ENCODE measurements around the gene EIF3D. TPM values are rescaled to one million over a fixed set of nuclear protein-coding genes. Genes with fewer than 3 reads are reported as not detected.
A peak's percentile ranks its signal among the peaks of the same experiment; 100 is the strongest.

The EIF3D gene
- total and polyA plus RNA-seq, 9 donors = 166 to 351 (median 224) TPM

DNA sequence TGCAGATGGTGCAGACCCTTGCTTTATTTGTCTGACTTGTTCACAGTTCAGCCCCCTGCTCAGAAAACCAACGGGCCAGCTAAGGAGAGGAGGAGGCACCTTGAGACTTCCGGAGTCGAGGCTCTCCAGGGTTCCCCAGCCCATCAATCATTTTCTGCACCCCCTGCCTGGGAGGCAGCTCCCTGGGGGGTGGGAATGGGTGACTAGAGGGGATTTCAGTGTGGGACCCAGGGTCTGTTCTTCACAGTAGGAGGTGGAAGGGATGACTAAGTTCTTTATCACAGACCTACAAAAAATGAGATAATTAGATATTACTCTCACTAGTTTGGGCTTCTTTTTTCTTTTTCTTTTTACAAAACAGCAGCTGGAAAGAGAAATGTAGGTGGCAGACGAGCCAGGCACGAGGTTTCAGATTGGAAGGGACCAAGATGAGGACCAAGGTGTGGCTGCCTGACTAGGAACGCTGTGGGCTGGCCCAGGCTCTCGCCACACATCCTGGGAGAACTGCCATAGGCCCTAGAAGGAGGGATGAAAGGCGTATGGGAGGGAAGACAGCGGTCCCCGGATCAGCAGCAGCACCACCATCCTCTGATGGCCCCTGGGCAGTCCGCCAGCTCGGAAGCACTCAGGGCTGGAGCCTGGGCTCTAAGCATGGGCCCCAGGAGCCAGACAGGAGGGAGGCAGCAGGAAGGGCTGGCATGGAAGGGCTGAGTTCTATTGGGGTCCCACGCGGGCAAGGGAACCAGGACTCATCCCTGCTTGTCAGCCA is 61.7 kb downstream of the EIF3D start:
- no peak overlapping the region for H3K4me3 ChIP-seq
- H3K27me3 ChIP-seq = no peaks in the 10 kb centered on the region
- no peaks in the 10 kb centered on the region for H3K36me3 ChIP-seq
- H3K4me1 ChIP-seq (ENCODE audit: insufficient read depth) = peaks cover 10% of the 10 kb centered on the region
- no peaks in the 10 kb centered on the region for H3K9me3 ChIP-seq
- 64 to 68% (median 65%) methylated on average over 14 of the region's 14 CpGs for WGBS, 3 donors
- H3K27ac ChIP-seq = no peak overlapping the region
- TF ChIP-seq, protein P1, sequence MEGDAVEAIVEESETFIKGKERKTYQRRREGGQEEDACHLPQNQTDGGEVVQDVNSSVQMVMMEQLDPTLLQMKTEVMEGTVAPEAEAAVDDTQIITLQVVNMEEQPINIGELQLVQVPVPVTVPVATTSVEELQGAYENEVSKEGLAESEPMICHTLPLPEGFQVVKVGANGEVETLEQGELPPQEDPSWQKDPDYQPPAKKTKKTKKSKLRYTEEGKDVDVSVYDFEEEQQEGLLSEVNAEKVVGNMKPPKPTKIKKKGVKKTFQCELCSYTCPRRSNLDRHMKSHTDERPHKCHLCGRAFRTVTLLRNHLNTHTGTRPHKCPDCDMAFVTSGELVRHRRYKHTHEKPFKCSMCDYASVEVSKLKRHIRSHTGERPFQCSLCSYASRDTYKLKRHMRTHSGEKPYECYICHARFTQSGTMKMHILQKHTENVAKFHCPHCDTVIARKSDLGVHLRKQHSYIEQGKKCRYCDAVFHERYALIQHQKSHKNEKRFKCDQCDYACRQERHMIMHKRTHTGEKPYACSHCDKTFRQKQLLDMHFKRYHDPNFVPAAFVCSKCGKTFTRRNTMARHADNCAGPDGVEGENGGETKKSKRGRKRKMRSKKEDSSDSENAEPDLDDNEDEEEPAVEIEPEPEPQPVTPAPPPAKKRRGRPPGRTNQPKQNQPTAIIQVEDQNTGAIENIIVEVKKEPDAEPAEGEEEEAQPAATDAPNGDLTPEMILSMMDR (IDR thresholded peaks at IDR 0.05) = no peak
- TF ChIP-seq EP300 (IDR thresholded peaks at IDR 0.05) = no peak
- no peak for TF ChIP-seq POLR2A (IDR thresholded peaks at IDR 0.05)
- DNase-seq = peak in 2 of 5 donors; percentile 41 to 56
- intact Hi-C loops (cut with DNase I) = loop anchor here in 3 of 4 donors (5.0 to 10.0 kb wide), 4 partner anchors 92 to 165 kb away; no protein-coding TSS in a partner anchor

- WGBS, 3 donors = 72 to 80% (median 76%) methylated on average over 7 of the region's 7 CpGs
- TF ChIP-seq POLR2A (IDR thresholded peaks at IDR 0.05) = no peak
- TF ChIP-seq EP300 (IDR thresholded peaks at IDR 0.05) = no peak
- TF ChIP-seq, protein P1 (IDR thresholded peaks at IDR 0.05) = no peak
- Histone ChIP-seq H3K4me1 (ENCODE audit: insufficient read depth) (peaks cover 10% of the 10 kb centered on the region), H3K4me3 (no peak overlapping the region), H3K27me3 (no peaks in the 10 kb centered on the region), H3K27ac (peak overlapping the region in 1 of 2 donors; percentile 66), H3K9me3 (no peaks in the 10 kb centered on the region), H3K36me3 (no peaks in the 10 kb centered on the region)
- no peak for DNase-seq
- intact Hi-C loops (cut with DNase I) = loop anchor here in 3 of 4 donors (5.0 to 10.0 kb wide), 4 partner anchors 91 to 164 kb away; no protein-coding TSS in a partner anchor
Observed at GRCh38 chr22:36466258-36466657, 62.7 kb downstream of the EIF3D start.

GRCh38 chr22:36465232-36466021 is 63.5 kb downstream of the EIF3D start:
- intact Hi-C loops (cut with DNase I) = loop anchor here in 3 of 4 donors (5.0 to 10.0 kb wide), 4 partner anchors 91 to 163 kb away; no protein-coding TSS in a partner anchor
- peaks cover 10% of the 10 kb centered on the region for H3K4me1 ChIP-seq (ENCODE audit: insufficient read depth)
- DNase-seq = peak; percentile 71 to 77 (median 74)
- no peaks in the 10 kb centered on the region for H3K27me3 ChIP-seq
- H3K27ac ChIP-seq = peak overlapping the region; percentile 64 to 66
- TF ChIP-seq POLR2A (IDR thresholded peaks at IDR 0.05) = no peak
- TF ChIP-seq EP300 (IDR thresholded peaks at IDR 0.05) = peak; percentile 25
- WGBS, 3 donors = 21 to 35% (median 29%) methylated on average over 25 of the region's 25 CpGs
- H3K9me3 ChIP-seq = no peaks in the 10 kb centered on the region
- no peaks in the 10 kb centered on the region for H3K36me3 ChIP-seq
- no peak overlapping the region for H3K4me3 ChIP-seq

GRCh38 chr22:36464715-36465231 is 64.2 kb downstream of the EIF3D start:
- Histone ChIP-seq H3K27me3 (no peaks in the 10 kb centered on the region), H3K9me3 (no peaks in the 10 kb centered on the region), H3K4me3 (no peak overlapping the region), H3K27ac (peak overlapping the region; percentile 64 to 66), H3K4me1 (ENCODE audit: insufficient read depth) (peaks cover 10% of the 10 kb centered on the region), H3K36me3 (no peaks in the 10 kb centered on the region)
- 79 to 82% (median 81%) methylated on average over 20 of the region's 20 CpGs for WGBS, 3 donors
- DNase-seq = peak in 1 of 5 donors; percentile 50
- intact Hi-C loops (cut with DNase I) = loop anchor here in 3 of 4 donors (5.0 to 10.0 kb wide), 4 partner anchors 90 to 162 kb away; no protein-coding TSS in a partner anchor
- TF ChIP-seq EP300 (IDR thresholded peaks at IDR 0.05) (no peak), POLR2A (IDR thresholded peaks at IDR 0.05) (peak; percentile 0)

DNA sequence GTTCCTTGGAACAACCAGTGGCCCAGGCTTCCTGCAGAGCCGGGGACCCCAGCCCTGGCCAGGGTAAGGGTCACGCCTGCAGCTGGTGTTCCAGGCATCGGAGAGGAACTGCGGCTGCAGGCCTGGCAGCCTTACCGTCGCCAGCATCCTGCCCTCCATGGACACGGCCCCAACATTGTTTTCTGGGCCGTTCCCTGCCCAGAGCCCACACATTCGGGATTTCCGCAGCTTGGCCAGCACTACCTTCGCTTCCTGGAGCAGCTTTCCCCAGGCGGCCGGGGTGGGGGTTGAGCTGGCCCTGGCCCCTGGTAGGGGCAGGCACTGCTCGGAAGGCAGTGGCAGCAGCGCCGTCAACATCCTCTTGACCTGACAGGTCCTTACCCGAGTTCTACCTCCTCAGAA is 65.2 kb downstream of the EIF3D start:
- 67 to 79% (median 71%) methylated on average over 17 of the region's 17 CpGs for WGBS, 3 donors
- peak; percentile 20 for TF ChIP-seq EP300 (IDR thresholded peaks at IDR 0.05)
- TF ChIP-seq POLR2A (IDR thresholded peaks at IDR 0.05) = no peak
- no peaks in the 10 kb centered on the region for H3K9me3 ChIP-seq
- intact Hi-C loops (cut with DNase I) = loop anchor here in 2 of 4 donors (10.0 kb wide), 2 partner anchors 89 to 109 kb away; no protein-coding TSS in a partner anchor
- peak overlapping the region; percentile 18 to 66 for H3K27ac ChIP-seq
- no peaks in the 10 kb centered on the region for H3K36me3 ChIP-seq
- no peak overlapping the region for H3K4me3 ChIP-seq
- peak in 1 of 5 donors; percentile 52 for DNase-seq
- no peaks in the 10 kb centered on the region for H3K27me3 ChIP-seq
- peaks cover 10% of the 10 kb centered on the region for H3K4me1 ChIP-seq (ENCODE audit: insufficient read depth)
